OCI-LY7 (cell line): ENCODE data around the gene GGT6. TPM values are rescaled to one million over a fixed set of nuclear protein-coding genes. Genes with fewer than 3 reads are reported as not detected.

Experiments
- BruUV-seq: library from RNA; stranded (reverse); fragments of 400-500 nt; replicated peaks from 2 replicates; lab custom pipeline; 2021; lab: Mats Ljungman, UMichigan
- CTCF ChIA-PET: fragments of 300-600 bp; sonication (Branson Sonifier 250); formaldehyde crosslinking; loops from one replicate; lab custom pipeline; 2022; ENCODE audit warnings: antibody characterized with exemption; ENCODE audit not compliant: unreplicated experiment; lab: Charles Lee
- POLR2A ChIA-PET: fragments of 300-600 bp; sonication (Branson Sonifier 250); formaldehyde crosslinking; loops from one replicate; lab custom pipeline; 2022; ENCODE audit warnings: antibody characterized with exemption; lab: Charles Lee
- DNase-seq: peaks from one replicate; pipeline ENCODE4 v3.0.0-alpha.2; 2015; ENCODE audit warnings: low spot score
- H2AFZ ChIP-seq: fragments of 200-600 bp; sonication (generic), shearing (Covaris generic); 2 replicates; pipeline ENCODE4 v1.6.1; 2014; ENCODE audit warnings: mild to moderate bottlenecking, antibody characterized with exemption, low read length, moderate library complexity
- H3K27ac ChIP-seq: fragments of 200-600 bp; sonication (generic); 2 replicates; pipeline ENCODE4 v1.5.1; 2014; ENCODE audit warnings: mixed run types, low read depth, mild to moderate bottlenecking, moderate library complexity, low read length, inconsistent platforms; ENCODE audit not compliant: poor library complexity, severe bottlenecking
- H3K36me3 ChIP-seq: fragments of 200-600 bp; sonication (generic); 2 replicates; pipeline ENCODE4 v1.6.1; 2014; ENCODE audit warnings: mild to moderate bottlenecking, antibody characterized with exemption, low read length, moderate library complexity, mixed read lengths; ENCODE audit not compliant: insufficient read depth
- H3K4me1 ChIP-seq: fragments of 200-600 bp; sonication (generic); 2 replicates; pipeline ENCODE4 v1.5.1; 2014; ENCODE audit warnings: mild to moderate bottlenecking, low read length; ENCODE audit not compliant: insufficient read depth, poor library complexity, severe bottlenecking
- H3K4me2 ChIP-seq: fragments of 200-600 bp; sonication (generic); 2 replicates; pipeline ENCODE4 v1.6.1; 2014; ENCODE audit warnings: mild to moderate bottlenecking, low read length
- H3K4me3 ChIP-seq: fragments of 200-600 bp; sonication (generic); 2 replicates; pipeline ENCODE4 v1.5.1; 2014; ENCODE audit warnings: mild to moderate bottlenecking, low read depth, low read length; ENCODE audit not compliant: poor library complexity, severe bottlenecking
- H3K79me2 ChIP-seq: fragments of 200-600 bp; sonication (generic); 2 replicates; pipeline ENCODE4 v1.6.1; 2016; ENCODE audit warnings: low read depth, mild to moderate bottlenecking, low read length, moderate library complexity, mixed read lengths; ENCODE audit not compliant: insufficient read depth
- H3K9me2 ChIP-seq: fragments of 200-600 bp; sonication (generic); 2 replicates; pipeline ENCODE4 v1.6.1; 2016; ENCODE audit warnings: mild to moderate bottlenecking, low read length, mixed read lengths; ENCODE audit not compliant: insufficient read depth
- H3K9me3 ChIP-seq: fragments of 200-600 bp; sonication (generic); 2 replicates; pipeline ENCODE4 v1.6.1; 2014; ENCODE audit warnings: mild to moderate bottlenecking, mixed run types, low read length, mixed read lengths
- H4K20me1 ChIP-seq: fragments of 200-600 bp; sonication (generic); 2 replicates; pipeline ENCODE4 v1.6.1; 2014; ENCODE audit warnings: mild to moderate bottlenecking, antibody characterized with exemption, low read length, moderate library complexity, mixed read lengths; ENCODE audit not compliant: insufficient read depth
- EZH2phosphoT487 ChIP-seq: fragments of 200-600 bp; sonication (generic); IDR thresholded peaks from 2 replicates; pipeline ENCODE4 v1.6.1; 2018; ENCODE audit warnings: low read depth, borderline replicate concordance, mild to moderate bottlenecking, mixed run types, antibody characterized with exemption, low read length, moderate library complexity, mixed read lengths
- intact Hi-C: fragments of 100-400 bp; cut with micrococcal nuclease; formaldehyde crosslinking; loops from one replicate; pipeline ENCODE4 v1.10.0; 2022; ENCODE audit not compliant: unreplicated experiment
- total RNA-seq, 2 experiments: library from RNA; depleted of rRNA in 1 of 2; stranded (reverse); fragments of >200 nt in 1 of 2; shearing (Covaris generic) in 1 of 2; gene quantifications; 2 replicates each; pipeline ENCODE4 v1.2.3, GENCODE V29; 2014 to 2022
- TF ChIP-seq, protein P1 (sequence below): fragments of 200-600 bp; sonication (generic); conservative IDR thresholded peaks from 2 replicates; pipeline ENCODE4 v1.5.1; 2014; ENCODE audit warnings: mild to moderate bottlenecking, antibody characterized with exemption, low read length, moderate library complexity, mixed read lengths

GGT6 gene
- total RNA-seq, 2 experiments from 2014 or later: not detected

DNA sequence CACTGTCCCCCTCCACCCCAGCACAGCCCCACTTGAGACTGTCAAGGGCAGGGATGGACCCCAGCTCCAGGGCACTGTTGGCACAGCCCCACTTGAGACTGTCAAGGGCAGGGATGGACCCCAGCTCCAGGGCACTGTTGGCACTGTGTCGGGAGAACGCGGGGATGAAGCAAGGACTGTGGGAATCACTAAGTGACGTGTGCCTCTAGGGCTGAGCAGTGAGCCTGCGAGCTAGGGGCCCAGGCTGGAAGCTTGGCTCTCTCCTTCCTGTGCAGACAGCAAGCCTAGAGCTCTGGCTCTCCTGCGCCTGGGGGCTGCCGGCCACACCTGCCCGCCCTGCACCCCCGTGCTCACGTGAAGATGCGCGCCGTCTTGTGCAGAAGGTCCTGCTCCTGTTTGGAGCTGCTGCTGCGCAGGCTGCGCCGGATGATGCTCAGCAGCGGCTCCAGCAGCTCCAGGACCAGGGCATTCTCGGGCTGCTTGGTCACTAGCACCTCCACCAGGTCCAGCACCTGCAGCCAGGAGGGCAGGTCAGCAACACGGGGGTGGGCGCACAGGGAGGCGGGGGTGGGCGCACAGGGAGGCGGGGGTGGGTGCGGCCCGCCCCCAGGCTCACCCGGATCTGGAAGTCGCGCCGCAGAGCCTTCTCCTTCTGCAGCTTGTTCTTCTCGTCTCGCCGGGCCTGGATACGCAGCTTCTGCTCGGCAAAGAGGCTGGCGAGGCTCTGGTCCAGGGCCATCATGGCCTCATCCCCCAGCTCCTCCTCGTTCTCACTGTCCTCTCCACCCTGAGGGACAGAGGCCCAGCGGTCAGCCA, 16.0 kb downstream of the GGT6 start:
- H3K79me2 ChIP-seq: no peaks in the 10 kb centered on the region
- no TSS peak for BruUV-seq
- intact Hi-C loops: no loop called here
- ChIA-PET POLR2A (no interaction called here), CTCF (no interaction called here)
- no peaks in the 10 kb centered on the region for H3K4me1 ChIP-seq
- no peak for TF ChIP-seq EZH2phosphoT487
- TF ChIP-seq, protein P1, sequence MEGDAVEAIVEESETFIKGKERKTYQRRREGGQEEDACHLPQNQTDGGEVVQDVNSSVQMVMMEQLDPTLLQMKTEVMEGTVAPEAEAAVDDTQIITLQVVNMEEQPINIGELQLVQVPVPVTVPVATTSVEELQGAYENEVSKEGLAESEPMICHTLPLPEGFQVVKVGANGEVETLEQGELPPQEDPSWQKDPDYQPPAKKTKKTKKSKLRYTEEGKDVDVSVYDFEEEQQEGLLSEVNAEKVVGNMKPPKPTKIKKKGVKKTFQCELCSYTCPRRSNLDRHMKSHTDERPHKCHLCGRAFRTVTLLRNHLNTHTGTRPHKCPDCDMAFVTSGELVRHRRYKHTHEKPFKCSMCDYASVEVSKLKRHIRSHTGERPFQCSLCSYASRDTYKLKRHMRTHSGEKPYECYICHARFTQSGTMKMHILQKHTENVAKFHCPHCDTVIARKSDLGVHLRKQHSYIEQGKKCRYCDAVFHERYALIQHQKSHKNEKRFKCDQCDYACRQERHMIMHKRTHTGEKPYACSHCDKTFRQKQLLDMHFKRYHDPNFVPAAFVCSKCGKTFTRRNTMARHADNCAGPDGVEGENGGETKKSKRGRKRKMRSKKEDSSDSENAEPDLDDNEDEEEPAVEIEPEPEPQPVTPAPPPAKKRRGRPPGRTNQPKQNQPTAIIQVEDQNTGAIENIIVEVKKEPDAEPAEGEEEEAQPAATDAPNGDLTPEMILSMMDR: no peak
- H4K20me1 ChIP-seq: no peaks in the 10 kb centered on the region
- H3K36me3 ChIP-seq: peaks cover 95% of the 10 kb centered on the region
- no peak overlapping the region for H3K27ac ChIP-seq
- no peak overlapping the region for H3K4me2 ChIP-seq
- no peak overlapping the region for H2AFZ ChIP-seq
- no peak overlapping the region for H3K4me3 ChIP-seq
- H3K9me3 ChIP-seq: no peaks in the 10 kb centered on the region
- no peak for DNase-seq
- no peaks in the 10 kb centered on the region for H3K9me2 ChIP-seq

DNA sequence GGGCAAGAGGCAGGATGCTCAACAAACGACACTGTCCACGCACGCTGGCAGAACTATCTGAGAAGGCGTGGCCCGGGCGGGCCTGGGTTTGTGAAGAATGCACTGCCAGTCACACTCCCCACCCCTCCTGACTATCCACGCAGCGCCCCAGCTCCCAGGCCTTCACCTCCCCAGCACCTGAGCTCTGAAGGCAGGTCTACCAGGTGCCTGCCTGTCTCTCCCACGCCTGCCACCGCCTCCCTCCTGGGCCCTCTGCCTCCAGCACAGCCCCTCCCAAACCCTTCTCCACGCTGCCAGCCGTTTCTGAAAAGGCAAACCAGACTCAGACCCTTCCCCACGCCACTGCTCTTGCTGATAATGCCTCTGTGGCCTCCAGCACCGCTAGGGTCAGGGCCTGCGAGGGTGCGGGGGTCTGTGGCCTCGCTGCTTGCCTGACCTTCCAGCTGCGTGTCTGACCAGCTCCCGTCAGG, 16.8 kb downstream of the GGT6 start:
- no peaks in the 10 kb centered on the region for H3K4me1 ChIP-seq
- no peak overlapping the region for H2AFZ ChIP-seq
- no peak overlapping the region for H3K4me3 ChIP-seq
- BruUV-seq: no TSS peak
- H3K27ac ChIP-seq: no peak overlapping the region
- H3K4me2 ChIP-seq: no peak overlapping the region
- POLR2A ChIA-PET: no interaction called here
- no peaks in the 10 kb centered on the region for H3K9me3 ChIP-seq
- H3K9me2 ChIP-seq: no peaks in the 10 kb centered on the region
- H3K79me2 ChIP-seq: no peaks in the 10 kb centered on the region
- intact Hi-C loops: no loop called here
- DNase-seq: no peak
- CTCF ChIA-PET: no interaction called here
- H3K36me3 ChIP-seq: peaks cover 95% of the 10 kb centered on the region
- H4K20me1 ChIP-seq: no peaks in the 10 kb centered on the region
- TF ChIP-seq EZH2phosphoT487: no peak
- TF ChIP-seq, protein P1: no peak

DNA sequence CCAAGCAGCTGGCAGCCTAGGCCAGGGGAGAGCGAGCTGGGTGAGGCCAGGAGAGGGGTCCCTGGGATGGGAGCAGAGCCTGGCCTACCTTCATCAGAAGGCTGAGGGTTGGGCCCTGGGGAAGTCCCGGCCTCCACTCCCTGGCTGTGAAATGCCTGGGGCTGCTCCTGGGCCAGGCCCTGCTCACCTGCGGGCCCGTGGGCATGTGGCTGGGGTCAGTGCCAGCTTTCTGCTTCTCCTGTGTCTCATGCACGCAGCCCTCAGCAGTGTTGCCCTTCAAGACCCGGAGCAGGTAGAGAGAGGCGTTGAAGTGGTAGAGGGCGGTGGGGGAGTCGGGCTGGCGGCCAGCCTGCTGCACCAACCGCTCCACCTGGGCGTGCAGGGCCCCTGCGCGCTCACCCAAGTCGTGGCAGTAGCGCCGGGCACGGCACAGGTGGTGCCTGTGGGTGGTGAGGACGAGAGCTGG, 17.6 kb downstream of the GGT6 start:
- ChIA-PET CTCF (no interaction called here), POLR2A (no interaction called here)
- DNase-seq: no peak
- Histone ChIP-seq H3K4me2 (no peak overlapping the region), H3K9me3 (no peaks in the 10 kb centered on the region), H3K36me3 (peaks cover 95% of the 10 kb centered on the region), H3K4me3 (no peak overlapping the region), H3K4me1 (no peaks in the 10 kb centered on the region), H2AFZ (no peak overlapping the region), H3K79me2 (no peaks in the 10 kb centered on the region), H3K27ac (no peak overlapping the region), H4K20me1 (no peaks in the 10 kb centered on the region), H3K9me2 (no peaks in the 10 kb centered on the region)
- BruUV-seq: no TSS peak
- TF ChIP-seq, protein P1: no peak
- TF ChIP-seq EZH2phosphoT487: no peak
- intact Hi-C loops: no loop called here
